H1 (cell line): Measurements from ENCODE around the gene FUBP3. TPM values are rescaled to one million over a fixed set of nuclear protein-coding genes. Genes with fewer than 3 reads are reported as not detected.
A peak's percentile ranks its signal among the peaks of the same experiment; 100 is the strongest.

Experiments
- CTCF ChIA-PET: fragments of 300-600 bp; sonication (Branson Sonifier 250); formaldehyde crosslinking; loops from one replicate; lab custom pipeline; 2021; ENCODE audit not compliant: partially characterized antibody; lab: Charles Lee
- POLR2A ChIA-PET: fragments of 300-600 bp; sonication (Branson Sonifier 250); formaldehyde crosslinking; loops from one replicate; lab custom pipeline; 2021; ENCODE audit warnings: inconsistent platforms; ENCODE audit not compliant: partially characterized antibody; lab: Charles Lee
- DNase-seq, 2 experiments: peaks; one replicate each; pipeline versions ENCODE4 v3.0.0 to v3.0.0-alpha.2; 2010 to 2022; ENCODE audit warnings: low spot score in 2 of 2, low read depth in 1 of 2, mixed read lengths in 1 of 2
- FAIRE-seq: peaks from 2 replicates; lab custom pipeline; 2011; peaks lifted over from hg19 to GRCh38; lab: Jason Lieb, UNC
- H2AFZ ChIP-seq: 2 replicates; pipeline ENCODE4 v1.8.1; 2012; ENCODE audit warnings: low read length, inconsistent platforms
- H2AK5ac ChIP-seq: 2 replicates; pipeline ENCODE4 v1.6.1; 2013; ENCODE audit warnings: low read depth, low read length
- H2BK120ac ChIP-seq: replicated peaks from 2 replicates; pipeline ENCODE3; 2013; ENCODE audit warnings: low read depth, low read length, inconsistent platforms
- H2BK12ac ChIP-seq: 2 replicates; pipeline ENCODE4 v1.6.1; 2013; ENCODE audit warnings: low read depth, low read length
- H2BK15ac ChIP-seq: 2 replicates; pipeline ENCODE4 v1.6.1; 2013; ENCODE audit warnings: low read length
- H2BK20ac ChIP-seq: 2 replicates; pipeline ENCODE4 v1.6.1; 2013; ENCODE audit warnings: low read length
- H2BK5ac ChIP-seq: 2 replicates; pipeline ENCODE4 v1.6.1; 2013; ENCODE audit warnings: low read depth, low read length
- H3K14ac ChIP-seq: 2 replicates; pipeline ENCODE4 v1.6.1; 2013; ENCODE audit warnings: inconsistent platforms; ENCODE audit not compliant: insufficient read length
- H3K18ac ChIP-seq: 2 replicates; pipeline ENCODE4 v1.6.1; 2013; ENCODE audit warnings: low read length; ENCODE audit errors: extremely low read depth
- H3K23ac ChIP-seq: 2 replicates; pipeline ENCODE4 v1.6.1; 2013; ENCODE audit warnings: inconsistent platforms; ENCODE audit not compliant: insufficient read length
- H3K23me2 ChIP-seq: 2 replicates; pipeline ENCODE4 v1.6.1; 2013; ENCODE audit warnings: low read depth, low read length
- H3K27ac ChIP-seq: 2 replicates; pipeline ENCODE4 v1.6.1; 2011; ENCODE audit warnings: low read depth, low read length, inconsistent platforms
- H3K27me3 ChIP-seq, 4 experiments: replicated peaks in 1 of 4; 1 replicate in 1 of 4; 2 replicates in 3 of 4; pipeline versions ENCODE4 v1.6.1 to v1.8.1; 2011 to 2013; ENCODE audit warnings: low read length in 3 of 4, mild to moderate bottlenecking in 3 of 4, inconsistent platforms in 2 of 4, mixed read lengths in 2 of 4, moderate library complexity in 1 of 4; ENCODE audit not compliant: control insufficient read depth in 3 of 4, insufficient read depth in 3 of 4; ENCODE audit errors: extremely low read depth in 1 of 4
- H3K36me3 ChIP-seq, 4 experiments: 2 replicates each; pipeline versions ENCODE4 v1.6.1 to v1.8.1; 2011 to 2013; ENCODE audit warnings: mild to moderate bottlenecking in 4 of 4, low read length in 3 of 4, moderate library complexity in 2 of 4, control low read depth in 1 of 4, inconsistent platforms in 1 of 4; ENCODE audit not compliant: insufficient read depth in 4 of 4, control insufficient read depth in 2 of 4
- H3K4ac ChIP-seq: replicated peaks from 2 replicates; pipeline ENCODE3; 2013; ENCODE audit warnings: low read length, low read depth, mixed read lengths, inconsistent platforms; ENCODE audit not compliant: insufficient read length
- H3K4me1 ChIP-seq, 4 experiments: replicated peaks in 1 of 4; 1 replicate in 1 of 4; 2 replicates in 3 of 4; pipeline versions ENCODE4 v1.6.1 to v1.8.1; 2011 to 2013; ENCODE audit warnings: low read length in 3 of 4, inconsistent platforms in 2 of 4, mixed read lengths in 1 of 4; ENCODE audit not compliant: insufficient read depth in 4 of 4, control insufficient read depth in 3 of 4
- H3K4me2 ChIP-seq, 2 experiments: 2 replicates each; pipeline versions ENCODE4 v1.6.1 to v1.8.1; 2011 to 2013; ENCODE audit warnings: low read depth in 2 of 2, low read length in 2 of 2, control low read depth in 1 of 2, inconsistent platforms in 1 of 2, mild to moderate bottlenecking in 1 of 2; ENCODE audit not compliant: insufficient read depth in 1 of 2
- H3K4me3 ChIP-seq, 4 experiments: fragments of 200-600, 300-600 bp in 1 of 4; sonication (generic), shearing (Covaris generic), sonication (Bioruptor Twin) in 1 of 4; 2 replicates each; pipeline versions ENCODE4 v1.5.1 to v1.8.1; 2011 to 2016; ENCODE audit warnings: low read length in 4 of 4, low read depth in 3 of 4, control low read depth in 2 of 4, inconsistent platforms in 2 of 4, mild to moderate bottlenecking in 2 of 4, mixed read lengths in 1 of 4, moderate library complexity in 1 of 4; ENCODE audit not compliant: insufficient read depth in 2 of 4; ENCODE audit errors: extremely low read depth in 1 of 4
- H3K56ac ChIP-seq: replicated peaks from 2 replicates; pipeline ENCODE3; 2013; ENCODE audit warnings: low read depth, mild to moderate bottlenecking, mixed read lengths, low read length, inconsistent platforms; ENCODE audit not compliant: insufficient read length
- H3K79me1 ChIP-seq: 2 replicates; pipeline ENCODE4 v1.6.1; 2013; ENCODE audit warnings: low read depth, low read length, control low read depth
- H3K79me2 ChIP-seq, 2 experiments: 2 replicates each; pipeline versions ENCODE4 v1.6.1 to v1.8.1; 2012 to 2013; ENCODE audit warnings: low read length in 2 of 2, mild to moderate bottlenecking in 2 of 2, inconsistent platforms in 1 of 2; ENCODE audit not compliant: insufficient read depth in 2 of 2, control insufficient read depth in 1 of 2
- H3K9ac ChIP-seq, 4 experiments: replicated peaks in 1 of 4; 1 replicate in 1 of 4; 2 replicates in 3 of 4; pipeline versions ENCODE4 v1.6.1 to v1.8.1; 2011 to 2013; ENCODE audit warnings: low read depth in 3 of 4, low read length in 3 of 4, control low read depth in 2 of 4, mild to moderate bottlenecking in 2 of 4, moderate library complexity in 2 of 4, inconsistent platforms in 1 of 4; ENCODE audit errors: extremely low read depth in 1 of 4
- H3K9me3 ChIP-seq, 2 experiments: 2 replicates each; pipeline versions ENCODE4 v1.6.1 to v1.8.1; 2012 to 2013; ENCODE audit warnings: mild to moderate bottlenecking in 2 of 2, moderate library complexity in 2 of 2, control low read depth in 1 of 2, inconsistent platforms in 1 of 2, low read depth in 1 of 2, low read length in 1 of 2, mixed read lengths in 1 of 2; ENCODE audit not compliant: insufficient read depth in 2 of 2
- H4K20me1 ChIP-seq, 2 experiments: replicated peaks in 1 of 2; 2 replicates each; pipeline versions ENCODE3 to v1.8.1; 2011 to 2013; ENCODE audit warnings: inconsistent platforms in 2 of 2, low read length in 2 of 2, mild to moderate bottlenecking in 1 of 2; ENCODE audit not compliant: insufficient read depth in 2 of 2, control insufficient read depth in 1 of 2
- H4K5ac ChIP-seq: 2 replicates; pipeline ENCODE4 v1.6.1; 2013; ENCODE audit warnings: low read length, low read depth, mixed read lengths, inconsistent platforms; ENCODE audit not compliant: insufficient read length
- H4K8ac ChIP-seq: 2 replicates; pipeline ENCODE4 v1.8.0; 2013; ENCODE audit warnings: mild to moderate bottlenecking, moderate library complexity, low read length, inconsistent platforms; ENCODE audit not compliant: insufficient read depth; ENCODE audit errors: extremely low read depth
- H4K91ac ChIP-seq: replicated peaks from 2 replicates; pipeline ENCODE3; 2013; ENCODE audit warnings: low read length, mixed read lengths, inconsistent platforms; ENCODE audit not compliant: insufficient read length
- CBX5 ChIP-seq: fragments of 300-800, 300-1000 bp; sonication (generic); IDR thresholded peaks from 2 replicates; pipeline ENCODE4 v1.7.1; 2016; ENCODE audit warnings: antibody characterized with exemption, low read length, low read depth
- PHF8 ChIP-seq: fragments of 200-600 bp; sonication (generic); conservative IDR thresholded peaks from 2 replicates; pipeline ENCODE4 v1.7.1; 2012; ENCODE audit warnings: low read depth, mild to moderate bottlenecking, inconsistent platforms, low read length, moderate library complexity
- RBBP5 ChIP-seq: IDR thresholded peaks from 2 replicates; pipeline ENCODE4 v1.7.1; 2012; ENCODE audit warnings: low read depth, mild to moderate bottlenecking, inconsistent platforms, low read length, moderate library complexity, borderline replicate concordance
- RNF2 ChIP-seq: fragments of 200-900, 300-1000 bp; sonication (generic); IDR thresholded peaks from 2 replicates; pipeline ENCODE4 v1.7.1; 2016; ENCODE audit warnings: borderline replicate concordance, low read depth, mild to moderate bottlenecking, antibody characterized with exemption, low read length; ENCODE audit not compliant: poor library complexity, severe bottlenecking; ENCODE audit errors: missing control alignments
- SUZ12 ChIP-seq: fragments of 200-600 bp; sonication (generic); IDR thresholded peaks from 2 replicates; pipeline ENCODE4 v1.6.1; 2012; ENCODE audit warnings: mild to moderate bottlenecking, inconsistent platforms, low read length, moderate library complexity, mixed read lengths
- USF2 ChIP-seq: IDR thresholded peaks from 2 replicates; pipeline ENCODE4 v1.6.1; 2011; ENCODE audit warnings: low read length, improper control_type of control experiment
- ZNF274 ChIP-seq: IDR thresholded peaks from 2 replicates; pipeline ENCODE4 v1.7.0; 2012; ENCODE audit warnings: low read length, borderline replicate concordance; ENCODE audit errors: extremely low read depth
- WGBS, 2 experiments: shearing (Covaris generic) in 1 of 2; methylation state at CpG; one replicate each; pipeline versions ENCODE4 v1.1.6 to v1.1.7; 2013 to 2015; ENCODE audit warnings: low lambda C conversion rate in 2 of 2, mixed read lengths in 2 of 2, inconsistent platforms in 1 of 2, low coverage in 1 of 2, missing lambda C conversion rate in 1 of 2; ENCODE audit not compliant: insufficient replicate concordance in 2 of 2, insufficient coverage in 1 of 2, insufficient read length in 1 of 2; ENCODE audit errors: extremely low coverage in 1 of 2, missing lambda C conversion rate in 1 of 2; 5-methylcytosine and 5-hydroxymethylcytosine counted together
- polyA plus RNA-seq, 7 experiments: library from polyadenylated mRNA; depleted of rRNA in 3 of 7; stranded (reverse) in 5 of 7; unstranded in 2 of 7; fragments of >200 nt in 5 of 7; fragments of 200-250 nt in 2 of 7; gene quantifications; 1 replicate in 5 of 7; 2 replicates in 1 of 7; 4 replicates in 1 of 7; pipeline versions ENCODE4 v1.2.1 to v1.2.3, GENCODE V29; 2011 to 2013; ENCODE audit warnings: missing spikeins in 2 of 7, mixed read lengths in 2 of 7
- total RNA-seq: library from RNA; stranded (reverse); fragmentation: NEBNext Ultra II Directional; extraction: Animal tissue kit (Norgen Biotek cat#: 25700); gene quantifications from 2 replicates; pipeline ENCODE4 v1.2.1, GENCODE V29; 2021

The FUBP3 gene
- total and polyA plus RNA-seq, 2 of the 8 experiments (the other 6 are each of a cell fraction or from before 2014, with no cell fraction given) = 23.7 to 76.4 TPM

- 85% methylated on average over 18 of the region's 18 CpGs; no CpG with 5 or more reads in 1 of the 2 experiments for WGBS, 2 experiments
- no peak overlapping the region for H3K23ac ChIP-seq
- ChIA-PET POLR2A (interaction anchor here (1.2 to 2.2 kb wide), 2 partner anchors 8 to 23 kb away, joined by 3 to 4 read pairs; partner anchors contain the start of gene FUBP3), CTCF (interaction anchor here (0.7 to 2.1 kb wide), 4 partner anchors 21 to 95 kb away, joined by 3 to 5 read pairs (median 3); no protein-coding TSS in a partner anchor)
- H2AK5ac ChIP-seq = no peak overlapping the region
- no peak overlapping the region for H3K4ac ChIP-seq
- H3K4me1 ChIP-seq = no peaks in the 10 kb centered on the region
- H2BK12ac ChIP-seq = no peak overlapping the region
- H3K56ac ChIP-seq = no peak overlapping the region
- no peak overlapping the region for H2BK5ac ChIP-seq
- H4K20me1 ChIP-seq = no peaks in the 10 kb centered on the region
- no peak overlapping the region for H2BK20ac ChIP-seq
- no peak overlapping the region for H2BK120ac ChIP-seq
- H3K79me1 ChIP-seq = no peaks in the 10 kb centered on the region
- no peak overlapping the region for H3K4me2 ChIP-seq
- H3K14ac ChIP-seq = no peak overlapping the region
- no peaks in the 10 kb centered on the region for H3K9me3 ChIP-seq
- no peak overlapping the region; a peak in 1 of 7 replicates for H3K9ac ChIP-seq
- peak overlapping the region; percentile 26; the same call in 1 of the 2 replicates for H2AFZ ChIP-seq
- no peaks in the 10 kb centered on the region for H3K23me2 ChIP-seq
- no peak overlapping the region for H4K91ac ChIP-seq
- H3K18ac ChIP-seq = no peak overlapping the region
- no peaks in the 10 kb centered on the region for H3K36me3 ChIP-seq
- no peaks in the 10 kb centered on the region for H3K27me3 ChIP-seq
- H2BK15ac ChIP-seq = no peak overlapping the region
- no peaks in the 10 kb centered on the region for H3K79me2 ChIP-seq
- no peak for DNase-seq
- FAIRE-seq = no peak
- H4K5ac ChIP-seq = no peak overlapping the region
- no peak overlapping the region for H4K8ac ChIP-seq
- H3K27ac ChIP-seq = no peak overlapping the region
- H3K4me3 ChIP-seq = no peak overlapping the region
- TF ChIP-seq USF2 (no peak), ZNF274 (no peak), PHF8 (no peak), SUZ12 (no peak), CBX5 (no peak), RNF2 (no peak), RBBP5 (no peak)
Observed at GRCh38 chr9:130556396-130557076, 22.8 kb upstream of the FUBP3 start.
